ENCODE results near the gene RPGRIP1. TPM values are rescaled to one million over a fixed set of nuclear protein-coding genes. Genes with fewer than 3 reads are reported as not detected.

RPGRIP1 gene
- total RNA-seq, 1 donor from 2014 or later, result 0.30 TPM

DNA sequence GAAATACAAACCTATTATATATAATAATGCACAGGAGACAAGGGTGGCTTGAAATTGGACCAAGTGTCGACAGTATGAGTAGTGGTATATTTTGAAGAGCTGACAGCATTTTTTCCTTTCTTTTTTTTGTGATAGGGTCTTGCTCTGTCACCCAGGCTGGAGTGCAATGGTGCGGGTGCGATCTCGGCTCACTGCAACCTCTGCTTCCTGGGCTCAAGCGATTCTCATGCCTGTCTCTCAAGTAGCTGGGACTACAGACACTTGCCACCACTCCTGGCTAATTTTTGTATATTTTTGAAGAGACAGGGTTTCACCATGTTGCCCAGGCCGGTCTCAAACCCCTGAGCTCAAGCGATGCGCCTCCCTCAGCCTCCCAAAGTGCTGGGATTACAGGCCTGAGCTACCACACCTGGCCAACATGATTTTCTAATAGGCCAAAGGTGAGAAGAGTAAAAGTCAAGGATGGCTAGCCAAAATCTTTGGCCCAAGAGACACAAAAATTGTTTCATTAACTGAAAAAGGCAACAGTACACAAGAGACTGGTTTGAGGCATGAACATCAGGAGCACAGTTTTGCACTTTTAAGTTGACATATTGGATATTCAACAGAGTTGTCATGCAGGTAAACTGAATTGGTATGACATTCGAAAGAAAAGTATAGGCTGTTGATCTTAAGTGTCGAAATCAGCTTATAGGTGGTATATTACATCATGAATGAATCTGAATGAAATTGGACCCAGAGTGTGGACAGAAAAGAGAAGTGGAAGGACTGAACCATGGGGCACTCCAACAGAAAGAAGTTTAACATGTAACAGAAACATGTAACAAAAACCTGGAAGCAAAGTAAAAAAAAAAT lies 23.1 kb upstream of the RPGRIP1 start:
- intact Hi-C loops (cut with micrococcal nuclease), result no loop called here
- no peaks in the 10 kb centered on the region for H3K9me3 ChIP-seq (replicated peaks)
- no peak for DNase-seq
- peaks cover 83% of the 10 kb centered on the region for H3K4me1 ChIP-seq
- no peaks in the 10 kb centered on the region for H3K27me3 ChIP-seq (ENCODE audit: low read depth)
- H3K36me3 ChIP-seq, result peaks cover 63% of the 10 kb centered on the region
- no peak overlapping the region for H3K4me3 ChIP-seq
- no peak for TF ChIP-seq CTCF (IDR thresholded peaks at IDR 0.05; ENCODE audit: borderline replicate concordance)
- peak overlapping the region; percentile 13 for H3K27ac ChIP-seq (replicated peaks)

- intact Hi-C loops (cut with micrococcal nuclease), result no loop called here
- Histone ChIP-seq H3K27me3 (ENCODE audit: low read depth) (no peaks in the 10 kb centered on the region), H3K4me1 (peaks cover 83% of the 10 kb centered on the region), H3K4me3 (no peak overlapping the region), H3K27ac (replicated peaks) (no peak overlapping the region), H3K36me3 (peaks cover 63% of the 10 kb centered on the region), H3K9me3 (replicated peaks) (no peaks in the 10 kb centered on the region)
- DNase-seq, result no peak
- TF ChIP-seq CTCF (IDR thresholded peaks at IDR 0.05; ENCODE audit: borderline replicate concordance), result no peak
These were observed 22.4 kb upstream of the RPGRIP1 start for GRCh38 chr14:21257394-21257909.

DNA sequence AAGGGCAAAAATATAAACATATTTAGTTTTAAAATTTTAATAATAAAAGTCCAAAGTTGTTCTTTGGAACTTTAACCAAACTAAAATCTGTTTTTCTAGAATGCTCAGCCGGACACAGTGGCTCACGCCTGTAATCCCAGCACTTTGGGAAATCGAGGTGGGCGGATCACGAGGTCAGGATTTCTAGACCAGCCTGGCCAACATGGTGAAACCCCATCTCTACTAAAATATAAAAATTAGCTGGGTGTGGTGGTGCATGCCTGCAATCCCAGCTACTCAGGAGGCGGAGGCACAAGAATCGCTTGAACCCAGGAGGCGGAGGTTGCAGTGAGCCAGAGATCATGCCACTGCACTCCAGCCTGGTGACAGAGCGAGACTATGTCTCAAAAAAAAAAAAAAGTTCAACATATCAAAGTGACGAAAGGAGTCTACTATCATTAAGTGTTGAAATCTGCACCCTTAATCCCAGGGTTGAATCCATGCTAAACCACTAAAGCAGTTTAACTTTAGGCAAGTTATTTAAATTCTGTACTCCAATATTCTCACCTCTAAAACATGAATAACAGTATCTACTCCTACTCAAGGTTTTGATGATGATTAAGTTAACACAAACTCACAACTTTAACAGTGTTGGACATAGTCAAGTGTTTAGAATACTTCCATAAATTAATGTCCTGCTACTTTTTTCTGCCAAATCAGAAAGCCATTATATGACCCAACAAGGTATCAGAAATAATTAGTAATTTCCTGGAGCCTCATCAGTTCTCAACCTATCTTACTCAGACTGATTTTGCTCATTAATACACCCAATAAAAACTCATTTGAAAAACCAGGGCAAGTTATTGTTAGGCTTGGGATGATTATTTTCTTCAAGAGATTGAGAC lies 21.6 kb upstream of the RPGRIP1 start:
- DNase-seq, result no peak
- no peaks in the 10 kb centered on the region for H3K9me3 ChIP-seq (replicated peaks)
- no peak overlapping the region for H3K4me3 ChIP-seq
- H3K4me1 ChIP-seq, result peaks cover 90% of the 10 kb centered on the region
- intact Hi-C loops (cut with micrococcal nuclease), result no loop called here
- H3K27ac ChIP-seq (replicated peaks), result no peak overlapping the region
- peaks cover 69% of the 10 kb centered on the region for H3K36me3 ChIP-seq
- no peaks in the 10 kb centered on the region for H3K27me3 ChIP-seq (ENCODE audit: low read depth)
- no peak for TF ChIP-seq CTCF (IDR thresholded peaks at IDR 0.05; ENCODE audit: borderline replicate concordance)

DNA sequence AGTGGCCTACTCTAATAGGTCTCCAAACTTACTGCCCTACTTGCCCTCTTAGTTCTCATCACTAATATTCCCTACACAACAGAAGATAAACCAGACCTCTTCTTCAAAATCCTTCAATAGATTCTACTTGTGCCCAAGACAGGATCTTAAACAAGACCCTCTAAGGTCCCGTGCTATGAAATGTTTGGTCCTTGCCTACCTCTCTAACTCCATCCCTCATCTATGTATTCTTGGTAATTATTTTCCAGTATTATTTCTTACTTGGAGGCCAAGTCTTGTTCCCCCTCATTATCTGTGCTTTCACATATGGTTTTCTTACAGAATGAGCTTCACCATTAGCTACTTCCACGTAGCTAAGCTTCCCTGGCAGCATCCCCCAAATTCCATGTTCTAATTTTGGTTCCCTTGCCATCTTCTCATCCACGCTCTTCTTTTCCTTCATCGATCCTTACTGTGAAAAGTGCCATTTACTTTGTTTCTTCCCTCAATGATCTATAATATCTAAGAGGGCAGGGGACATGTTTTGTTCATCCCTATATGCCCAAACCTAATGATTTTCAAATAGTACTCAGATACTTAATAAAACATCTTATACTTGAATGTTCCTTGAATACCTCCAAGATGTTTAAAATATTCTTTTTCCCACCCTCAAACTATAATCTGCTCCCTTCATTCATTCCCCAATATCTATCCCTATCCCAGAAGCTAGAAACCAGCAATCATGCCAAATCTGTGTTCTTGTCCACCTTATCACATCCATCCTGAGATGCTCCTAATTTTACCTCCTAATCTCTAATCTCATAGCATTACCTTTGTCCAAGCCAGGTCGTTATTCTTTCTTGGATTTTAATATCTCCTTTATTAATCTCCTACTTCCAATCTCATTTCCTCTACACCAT lies 20.7 kb upstream of the RPGRIP1 start:
- no peak for DNase-seq
- peaks cover 76% of the 10 kb centered on the region for H3K36me3 ChIP-seq
- TF ChIP-seq CTCF (IDR thresholded peaks at IDR 0.05; ENCODE audit: borderline replicate concordance), result no peak
- H3K4me3 ChIP-seq, result no peak overlapping the region
- intact Hi-C loops (cut with micrococcal nuclease), result no loop called here
- H3K27ac ChIP-seq (replicated peaks), result no peak overlapping the region
- no peaks in the 10 kb centered on the region for H3K9me3 ChIP-seq (replicated peaks)
- no peaks in the 10 kb centered on the region for H3K27me3 ChIP-seq (ENCODE audit: low read depth)
- H3K4me1 ChIP-seq, result peaks cover 98% of the 10 kb centered on the region

GRCh38 chr14:21261824-21262223 lies 18.1 kb upstream of the RPGRIP1 start:
- intact Hi-C loops (cut with micrococcal nuclease), result no loop called here
- H3K27ac ChIP-seq (replicated peaks), result no peak overlapping the region
- H3K9me3 ChIP-seq (replicated peaks), result no peaks in the 10 kb centered on the region
- TF ChIP-seq CTCF (IDR thresholded peaks at IDR 0.05; ENCODE audit: borderline replicate concordance), result no peak
- peaks cover 98% of the 10 kb centered on the region for H3K4me1 ChIP-seq
- DNase-seq, result no peak
- peaks cover 84% of the 10 kb centered on the region for H3K36me3 ChIP-seq
- H3K27me3 ChIP-seq (ENCODE audit: low read depth), result no peaks in the 10 kb centered on the region
- H3K4me3 ChIP-seq, result no peak overlapping the region
